AG09309 (cell line): Measurements from ENCODE around the gene MAP9.

ENCODE experiments used
- DNase-seq: peaks from one replicate; pipeline ENCODE4 v3.0.0-alpha.2; 2010; ENCODE audit warnings: low read depth
- H3K4me3 ChIP-seq: 2 replicates; pipeline ENCODE4 v1.5.1; 2011; ENCODE audit warnings: mild to moderate bottlenecking, low read depth, low read length, moderate library complexity; ENCODE audit not compliant: control insufficient read depth
- CTCF ChIP-seq: IDR thresholded peaks from 2 replicates; pipeline ENCODE4 v1.5.1; 2011; ENCODE audit warnings: mild to moderate bottlenecking, low read depth, low read length, inconsistent platforms; ENCODE audit not compliant: insufficient read depth, control insufficient read depth; ENCODE audit errors: missing control alignments

Gene MAP9

GRCh38 chr4:155305619-155306018 is 71.1 kb downstream of the MAP9 start:
- DNase-seq: no peak
- no peak for TF ChIP-seq CTCF
- H3K4me3 ChIP-seq: no peak overlapping the region

GRCh38 chr4:155304375-155304774 is 72.4 kb downstream of the MAP9 start:
- DNase-seq: no peak
- H3K4me3 ChIP-seq: no peak overlapping the region
- no peak for TF ChIP-seq CTCF

- DNase-seq: no peak
- no peak for TF ChIP-seq CTCF
- no peak overlapping the region for H3K4me3 ChIP-seq
These were observed 77.7 kb downstream of the MAP9 start for GRCh38 chr4:155299103-155299502.
